GM12875 (cell line): Measurements from ENCODE around the gene ATF2.
A peak's percentile ranks its signal among the peaks of the same experiment; 100 is the strongest.

Experiments used
- H3K4me3 ChIP-seq: one replicate; pipeline ENCODE4 v1.5.1; 2011; ENCODE audit warnings: low read depth, low read length, control low read depth
- TF ChIP-seq, protein P1 (sequence below): IDR thresholded peaks from 2 replicates; pipeline ENCODE4 v1.5.1; 2011; ENCODE audit warnings: low read depth, mild to moderate bottlenecking, control low read depth, inconsistent platforms, low read length, moderate library complexity, borderline replicate concordance; ENCODE audit not compliant: insufficient read depth

ATF2 gene

GRCh38 chr2:175039490-175039889 lies 128.5 kb downstream of the ATF2 start:
- TF ChIP-seq, protein P1, sequence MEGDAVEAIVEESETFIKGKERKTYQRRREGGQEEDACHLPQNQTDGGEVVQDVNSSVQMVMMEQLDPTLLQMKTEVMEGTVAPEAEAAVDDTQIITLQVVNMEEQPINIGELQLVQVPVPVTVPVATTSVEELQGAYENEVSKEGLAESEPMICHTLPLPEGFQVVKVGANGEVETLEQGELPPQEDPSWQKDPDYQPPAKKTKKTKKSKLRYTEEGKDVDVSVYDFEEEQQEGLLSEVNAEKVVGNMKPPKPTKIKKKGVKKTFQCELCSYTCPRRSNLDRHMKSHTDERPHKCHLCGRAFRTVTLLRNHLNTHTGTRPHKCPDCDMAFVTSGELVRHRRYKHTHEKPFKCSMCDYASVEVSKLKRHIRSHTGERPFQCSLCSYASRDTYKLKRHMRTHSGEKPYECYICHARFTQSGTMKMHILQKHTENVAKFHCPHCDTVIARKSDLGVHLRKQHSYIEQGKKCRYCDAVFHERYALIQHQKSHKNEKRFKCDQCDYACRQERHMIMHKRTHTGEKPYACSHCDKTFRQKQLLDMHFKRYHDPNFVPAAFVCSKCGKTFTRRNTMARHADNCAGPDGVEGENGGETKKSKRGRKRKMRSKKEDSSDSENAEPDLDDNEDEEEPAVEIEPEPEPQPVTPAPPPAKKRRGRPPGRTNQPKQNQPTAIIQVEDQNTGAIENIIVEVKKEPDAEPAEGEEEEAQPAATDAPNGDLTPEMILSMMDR, result no peak
- H3K4me3 ChIP-seq, result no peak overlapping the region

DNA sequence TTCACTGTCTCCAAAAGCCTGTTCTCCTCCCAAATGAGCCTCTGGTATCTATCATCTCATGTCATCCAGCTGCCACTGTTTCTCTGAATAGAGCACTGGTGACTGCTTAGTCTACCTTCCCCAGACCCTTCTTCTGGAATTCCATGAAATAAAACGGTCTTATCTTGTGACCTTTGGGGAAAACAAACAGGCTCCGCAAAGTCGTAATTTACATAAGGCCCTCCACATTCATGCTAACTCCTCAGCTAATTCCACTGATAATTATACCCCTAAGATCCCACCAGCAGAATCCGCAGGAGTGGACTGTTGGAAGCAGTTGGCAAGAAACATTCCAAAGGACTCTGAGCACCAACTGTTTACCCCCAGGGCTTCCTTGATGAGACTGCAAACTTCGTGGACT lies 129.0 kb downstream of the ATF2 start:
- TF ChIP-seq, protein P1, result no peak
- no peak overlapping the region for H3K4me3 ChIP-seq

- H3K4me3 ChIP-seq, result no peak overlapping the region
- TF ChIP-seq, protein P1, result no peak
These were observed 130.1 kb downstream of the ATF2 start for GRCh38 chr2:175037941-175038340.

- H3K4me3 ChIP-seq, result no peak overlapping the region
- TF ChIP-seq, protein P1, result peak; percentile 20; the same call in 1 of the 2 replicates
These were observed 131.4 kb downstream of the ATF2 start for GRCh38 chr2:175036582-175037018.

- TF ChIP-seq, protein P1, result no peak
- H3K4me3 ChIP-seq, result no peak overlapping the region
These were observed 132.2 kb downstream of the ATF2 start for GRCh38 chr2:175035806-175036205.

GRCh38 chr2:175034716-175035115 lies 133.3 kb downstream of the ATF2 start:
- H3K4me3 ChIP-seq, result no peak overlapping the region
- TF ChIP-seq, protein P1, result no peak

- TF ChIP-seq, protein P1, result peak; percentile 41; the same call in 1 of the 2 replicates
These were observed 137.4 kb downstream of the ATF2 start for GRCh38 chr2:175030380-175031271.

More at GRCh38 chr2:175030380-175031271, 137.4 kb downstream of the ATF2 start:
- no peak overlapping the region for H3K4me3 ChIP-seq
